Measurements from ENCODE around the gene PIP4K2B.

Gene PIP4K2B

DNA sequence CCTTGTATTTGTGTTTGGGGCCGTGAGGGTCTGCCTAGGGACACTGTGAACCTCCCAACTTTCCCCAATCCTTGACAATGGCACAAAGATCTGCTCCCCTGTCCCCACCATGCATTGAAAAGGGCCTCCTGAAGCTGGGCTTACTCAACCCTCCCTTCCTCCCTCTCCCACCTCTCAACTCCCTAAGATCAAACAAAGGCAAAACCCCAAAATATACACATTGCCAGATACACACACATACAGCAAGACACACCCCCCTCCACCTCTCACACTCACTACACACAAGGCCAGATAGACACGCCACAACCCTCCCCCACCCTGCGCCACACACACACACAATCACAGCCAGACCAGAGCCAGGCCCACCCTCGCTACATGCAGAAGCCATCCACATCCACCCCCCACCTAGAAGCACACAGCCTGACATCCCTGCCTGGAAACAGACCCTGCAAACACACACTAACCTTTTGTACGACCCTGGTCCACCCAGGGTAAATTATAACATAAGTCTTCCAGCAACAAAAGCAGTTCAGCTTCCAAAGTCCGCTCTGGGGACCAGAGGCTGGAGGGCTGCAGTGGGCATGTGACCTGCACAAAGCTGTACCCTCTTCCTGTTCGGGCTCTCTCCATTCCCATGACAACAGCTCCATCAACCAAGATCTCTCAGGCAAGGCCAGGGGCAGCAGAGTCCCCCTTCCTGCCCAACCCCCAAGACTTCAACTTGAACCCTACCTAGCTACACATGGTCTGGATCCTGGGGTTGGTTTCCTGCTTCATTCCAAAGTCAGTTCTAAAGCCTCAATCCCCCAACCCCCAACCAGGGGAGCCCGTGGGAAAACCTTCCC lies 53.1 kb downstream of the PIP4K2B start:
- in situ Hi-C loops (cut with HindIII; ENCODE audit: low sequenced_read_pairs), result no loop called here

DNA sequence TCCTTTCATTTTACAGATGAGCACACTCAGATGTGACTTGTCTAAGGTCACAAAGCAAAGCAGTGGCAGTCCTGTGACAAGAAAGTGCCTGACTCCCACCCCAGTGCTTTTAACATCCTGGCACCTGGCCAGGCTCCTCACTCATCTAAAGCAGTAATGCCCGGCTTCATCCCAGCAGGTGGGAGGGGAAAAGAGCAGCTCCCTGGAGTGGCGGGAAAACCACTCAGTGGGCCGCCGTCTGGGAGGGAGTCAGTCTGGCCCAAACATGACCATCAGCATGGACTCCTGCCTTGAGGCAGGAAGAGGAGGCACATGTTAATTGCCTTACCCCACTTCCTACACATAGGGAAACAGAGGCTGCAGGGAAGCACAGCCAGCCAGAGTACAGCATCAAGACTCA lies 53.8 kb downstream of the PIP4K2B start:
- in situ Hi-C loops (cut with HindIII; ENCODE audit: low sequenced_read_pairs), result no loop called here

DNA sequence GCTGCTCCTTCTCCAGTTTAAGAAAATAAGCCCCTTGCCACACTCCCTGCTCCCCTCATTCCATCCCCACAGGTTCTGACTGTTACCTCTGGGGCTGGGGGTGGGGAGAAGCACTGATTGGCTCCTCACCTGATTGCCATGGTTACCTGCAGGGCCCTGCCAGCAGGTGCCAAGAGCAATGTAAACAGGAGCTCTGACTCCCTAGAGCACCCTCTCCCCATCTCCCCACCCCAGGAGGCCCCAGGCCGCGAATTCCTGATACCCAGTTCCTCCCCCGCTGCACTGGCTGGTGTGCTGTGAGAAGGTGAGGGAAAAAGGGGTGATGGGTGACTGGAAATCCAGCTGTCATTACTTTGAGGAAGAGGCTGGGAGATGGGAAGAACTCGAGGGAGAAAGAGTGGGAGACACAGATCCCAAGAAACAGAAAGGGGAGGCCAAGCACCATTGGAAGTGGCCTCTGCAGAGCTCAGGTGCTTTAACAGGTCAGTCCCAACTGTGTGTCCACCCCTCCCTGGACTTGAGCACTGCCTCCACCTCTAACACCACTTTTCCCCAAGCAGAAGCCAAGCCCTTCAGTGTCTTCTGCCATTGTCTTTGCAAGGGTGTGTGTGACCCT lies 55.7 kb downstream of the PIP4K2B start:
- in situ Hi-C loops (cut with HindIII; ENCODE audit: low sequenced_read_pairs), result no loop called here

DNA sequence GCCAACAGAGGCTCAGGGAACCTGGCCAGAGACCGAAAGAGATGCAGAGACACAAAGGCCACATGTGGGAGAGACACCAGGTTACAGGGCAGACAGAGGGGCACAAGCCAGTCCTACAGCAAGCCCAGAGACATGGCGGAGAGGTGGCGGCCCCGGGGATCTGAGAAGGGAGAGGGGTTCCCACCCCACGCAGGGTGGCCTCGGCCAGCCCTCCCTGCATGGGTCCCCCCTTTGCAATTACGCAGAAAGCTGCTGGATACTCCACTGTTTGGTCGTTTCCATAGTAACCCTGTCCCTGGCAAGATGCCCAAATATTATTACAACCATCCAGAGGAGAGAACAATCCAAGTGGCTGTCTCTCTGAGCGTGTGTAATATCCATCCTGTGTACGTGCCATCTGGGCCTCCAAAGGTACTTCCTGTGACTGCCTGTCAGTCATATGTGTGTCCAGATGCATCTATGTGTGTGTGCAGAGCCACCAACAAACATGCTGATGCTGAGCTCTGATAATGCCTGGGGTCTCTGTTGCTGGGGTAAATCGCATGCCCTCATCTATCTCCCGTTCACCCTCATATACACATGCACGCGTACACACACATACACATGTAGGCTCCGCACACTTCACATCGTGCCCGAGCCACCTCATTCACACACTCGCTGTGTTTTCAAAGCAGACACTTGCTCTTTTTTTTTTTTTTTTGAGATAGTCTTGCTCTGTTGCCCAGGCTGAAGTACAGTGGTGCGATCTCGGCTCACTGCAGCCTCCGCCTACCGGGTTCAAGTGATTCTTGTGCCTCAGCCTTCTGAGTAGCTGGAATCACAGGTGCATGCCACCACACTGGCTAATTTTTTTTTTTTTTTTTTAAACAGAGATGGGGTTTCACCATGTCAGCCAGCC lies 56.7 kb downstream of the PIP4K2B start:
- in situ Hi-C loops (cut with HindIII; ENCODE audit: low sequenced_read_pairs), result no loop called here

DNA sequence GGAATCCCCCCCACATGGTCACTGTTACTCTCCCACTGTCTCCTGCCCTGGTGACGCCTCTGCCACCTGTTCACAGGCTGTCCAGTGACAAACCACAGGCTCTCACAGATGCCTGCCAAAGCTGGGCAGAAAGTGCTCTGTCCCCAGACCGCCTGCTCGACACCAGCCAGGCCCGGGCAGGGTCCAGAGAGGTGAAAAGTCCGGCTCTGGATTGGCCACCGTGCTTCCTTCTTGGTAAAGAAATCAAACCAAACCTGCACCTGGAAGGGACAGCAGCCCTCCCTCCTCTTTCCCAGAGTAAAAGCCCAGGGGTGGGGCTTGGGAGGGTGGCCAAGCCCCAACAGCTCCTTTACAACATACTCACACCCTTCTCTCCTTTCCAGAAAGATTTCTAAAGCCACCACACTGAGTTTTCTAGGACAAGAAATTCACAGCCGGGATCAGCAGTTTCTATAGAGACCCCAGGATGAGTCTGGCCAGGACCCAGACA lies 57.4 kb downstream of the PIP4K2B start:
- in situ Hi-C loops (cut with HindIII; ENCODE audit: low sequenced_read_pairs), result no loop called here

DNA sequence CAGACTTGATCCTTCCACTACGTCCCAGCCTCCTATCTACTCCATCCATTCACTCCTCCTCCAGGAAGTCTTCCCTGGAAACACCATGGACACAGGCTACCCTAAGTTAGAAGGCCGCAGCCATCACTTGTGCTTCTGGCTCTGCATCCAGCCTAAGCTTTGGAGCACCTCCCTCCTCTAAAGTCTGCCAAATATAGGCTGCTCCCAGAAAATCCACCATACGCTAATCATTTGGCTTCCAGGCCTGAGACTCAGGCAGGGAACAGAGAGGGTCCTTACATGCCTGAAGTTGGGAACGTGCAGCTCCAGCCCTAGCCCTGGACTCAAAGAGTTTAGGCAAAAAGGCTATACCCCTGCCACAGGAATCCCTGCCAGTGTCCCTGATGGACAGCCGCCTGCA lies 57.9 kb downstream of the PIP4K2B start:
- in situ Hi-C loops (cut with HindIII; ENCODE audit: low sequenced_read_pairs), result no loop called here

DNA sequence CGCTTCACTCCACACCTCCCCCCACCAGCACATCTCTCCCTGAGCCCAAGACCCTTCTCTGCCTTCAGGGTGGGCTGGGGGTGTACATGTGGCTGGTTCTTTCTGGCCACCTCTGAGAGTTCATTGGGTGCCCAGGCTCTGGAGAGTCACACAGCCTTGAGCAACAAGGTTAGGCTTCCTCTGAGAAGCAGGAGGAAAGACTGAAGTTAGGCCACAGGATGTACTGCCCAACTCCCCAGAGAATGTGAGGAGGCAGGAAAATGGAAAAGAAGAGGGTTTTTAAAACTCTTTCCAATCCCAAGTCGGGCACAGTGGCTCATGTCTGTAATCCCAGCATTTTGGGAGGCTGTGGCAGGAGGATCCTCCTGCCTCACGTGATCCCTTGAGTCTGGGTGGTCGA lies 58.5 kb downstream of the PIP4K2B start:
- in situ Hi-C loops (cut with HindIII; ENCODE audit: low sequenced_read_pairs), result no loop called here

DNA sequence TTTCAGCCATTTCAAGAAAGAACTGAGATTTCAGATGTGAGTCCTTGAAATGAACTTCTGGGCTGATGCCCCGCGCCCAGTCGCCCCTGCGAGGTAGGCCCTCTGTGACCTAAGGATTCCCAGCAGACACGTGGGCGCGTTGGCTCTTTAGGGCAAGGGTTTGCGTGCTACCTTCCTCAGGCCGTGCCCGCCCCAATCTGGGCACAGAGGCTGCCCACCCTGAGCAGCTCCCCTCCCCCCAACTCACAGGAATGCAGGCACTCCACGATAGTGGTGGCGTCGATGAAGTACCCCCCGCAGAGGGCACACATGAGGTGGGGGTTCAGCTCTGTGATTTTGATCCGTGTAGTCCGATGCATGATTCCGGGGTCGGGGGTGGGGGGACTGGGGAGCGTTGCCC lies 59.3 kb downstream of the PIP4K2B start:
- in situ Hi-C loops (cut with HindIII; ENCODE audit: low sequenced_read_pairs), result no loop called here

DNA sequence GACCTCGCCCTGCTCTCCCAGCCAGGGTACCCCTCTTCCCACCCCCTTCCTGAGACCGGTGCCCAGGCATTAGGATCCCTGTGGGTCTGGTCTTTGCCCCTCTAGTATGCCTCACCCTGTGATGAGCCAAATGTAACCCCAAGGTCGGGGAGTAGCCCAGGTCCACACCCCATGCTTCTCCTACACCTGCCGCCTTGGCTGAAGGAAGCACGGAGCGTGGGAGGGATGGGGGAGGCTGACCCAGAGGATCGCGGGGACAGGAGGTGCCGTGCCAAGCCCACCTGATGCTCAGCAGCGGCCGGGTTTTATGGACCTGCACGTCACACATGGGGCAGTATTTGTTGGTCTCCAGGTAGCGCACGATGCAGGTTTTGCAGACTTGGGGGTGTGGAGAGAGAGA lies 60.1 kb downstream of the PIP4K2B start:
- in situ Hi-C loops (cut with HindIII; ENCODE audit: low sequenced_read_pairs), result no loop called here

DNA sequence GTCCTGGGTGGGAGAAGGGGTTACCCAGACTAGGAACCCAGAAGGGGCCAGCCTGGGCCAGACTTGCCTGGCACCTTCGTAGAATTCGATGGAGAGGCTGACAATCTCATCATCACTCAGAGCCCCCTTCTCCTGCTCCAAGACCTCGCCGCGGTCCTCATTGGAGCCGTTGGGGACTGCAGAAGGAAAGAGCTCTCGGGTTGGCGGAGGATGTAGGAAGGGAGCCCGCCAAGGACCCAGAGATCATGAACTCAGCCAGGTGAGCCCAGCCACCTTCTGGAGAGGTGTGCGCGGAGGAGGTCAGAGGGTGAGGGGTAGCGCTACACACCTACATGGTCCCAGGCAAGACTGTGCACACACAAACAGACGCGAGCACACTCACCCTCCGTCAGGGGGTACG lies 60.7 kb downstream of the PIP4K2B start:
- in situ Hi-C loops (cut with HindIII; ENCODE audit: low sequenced_read_pairs), result no loop called here

DNA sequence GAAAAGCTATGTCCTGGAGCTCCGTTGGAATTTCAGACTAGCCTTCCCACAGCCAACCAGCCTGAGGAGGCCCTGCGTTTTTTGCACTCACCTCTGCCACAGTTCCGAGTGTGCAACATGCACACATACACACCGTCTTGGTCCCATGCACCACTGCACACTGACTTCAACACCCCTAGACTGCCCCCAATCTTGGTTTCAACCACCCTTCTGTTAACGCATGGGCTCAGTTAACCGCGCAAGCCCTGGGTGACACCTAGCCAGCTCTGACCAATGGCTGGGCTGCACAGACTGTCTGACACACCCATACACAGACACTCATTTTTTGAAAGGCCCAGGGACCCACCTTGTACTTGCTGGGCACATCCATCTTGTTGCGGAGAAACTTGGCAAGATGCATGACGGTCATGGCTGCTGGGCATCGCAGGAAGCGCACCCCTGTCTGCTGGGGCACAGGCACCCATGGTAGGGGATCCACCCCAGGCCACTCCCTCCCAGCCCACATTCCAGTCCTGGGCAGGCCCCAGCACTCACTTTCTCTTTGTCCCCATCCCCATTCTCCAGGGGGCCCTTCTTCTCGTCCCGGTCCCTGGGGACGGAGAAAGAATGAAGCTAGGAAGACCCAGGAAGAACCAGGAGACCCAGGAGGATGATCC lies 61.2 kb downstream of the PIP4K2B start:
- in situ Hi-C loops (cut with HindIII; ENCODE audit: low sequenced_read_pairs), result no loop called here

DNA sequence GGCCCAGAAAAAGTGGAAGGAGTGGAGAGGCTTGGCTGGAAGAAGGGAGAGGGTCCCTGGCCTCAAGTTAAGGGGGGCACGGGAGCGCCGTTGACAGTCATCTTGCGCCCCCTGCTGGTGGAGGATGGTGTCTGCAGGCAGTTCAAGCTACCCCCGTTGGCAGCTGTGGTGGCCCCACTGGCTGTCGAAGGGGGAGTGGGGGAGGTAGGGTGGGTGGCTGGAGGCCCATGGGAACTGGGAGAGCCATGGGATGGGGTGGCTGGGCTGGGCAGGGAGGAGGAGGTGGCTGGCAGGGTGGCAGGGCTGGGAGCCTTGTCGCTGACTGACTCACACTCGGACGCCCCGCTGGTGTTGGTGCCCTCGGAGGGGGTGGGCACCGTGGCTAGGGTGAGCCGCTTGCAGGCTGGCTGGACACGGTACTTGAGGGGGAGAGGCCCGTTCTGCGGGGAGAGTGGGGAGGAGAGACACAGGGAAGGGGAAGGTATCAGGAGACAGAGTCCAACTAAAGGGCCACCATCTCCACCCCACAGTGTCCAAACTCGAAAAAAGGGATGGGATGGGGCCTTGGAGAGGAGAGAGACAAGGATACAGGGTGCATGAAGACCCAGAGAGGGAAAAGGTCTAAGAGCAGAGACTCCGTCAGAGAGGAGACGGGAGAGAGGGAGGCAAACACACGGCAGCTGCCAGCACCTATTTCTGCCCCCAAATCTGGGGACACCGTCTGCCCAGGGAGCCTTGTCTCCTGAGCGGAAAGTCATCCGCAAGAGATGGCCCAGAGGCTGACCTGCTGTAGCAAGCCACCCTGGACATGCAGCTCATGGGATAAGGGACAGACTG lies 64.0 kb downstream of the PIP4K2B start:
- in situ Hi-C loops (cut with HindIII; ENCODE audit: low sequenced_read_pairs), result no loop called here

DNA sequence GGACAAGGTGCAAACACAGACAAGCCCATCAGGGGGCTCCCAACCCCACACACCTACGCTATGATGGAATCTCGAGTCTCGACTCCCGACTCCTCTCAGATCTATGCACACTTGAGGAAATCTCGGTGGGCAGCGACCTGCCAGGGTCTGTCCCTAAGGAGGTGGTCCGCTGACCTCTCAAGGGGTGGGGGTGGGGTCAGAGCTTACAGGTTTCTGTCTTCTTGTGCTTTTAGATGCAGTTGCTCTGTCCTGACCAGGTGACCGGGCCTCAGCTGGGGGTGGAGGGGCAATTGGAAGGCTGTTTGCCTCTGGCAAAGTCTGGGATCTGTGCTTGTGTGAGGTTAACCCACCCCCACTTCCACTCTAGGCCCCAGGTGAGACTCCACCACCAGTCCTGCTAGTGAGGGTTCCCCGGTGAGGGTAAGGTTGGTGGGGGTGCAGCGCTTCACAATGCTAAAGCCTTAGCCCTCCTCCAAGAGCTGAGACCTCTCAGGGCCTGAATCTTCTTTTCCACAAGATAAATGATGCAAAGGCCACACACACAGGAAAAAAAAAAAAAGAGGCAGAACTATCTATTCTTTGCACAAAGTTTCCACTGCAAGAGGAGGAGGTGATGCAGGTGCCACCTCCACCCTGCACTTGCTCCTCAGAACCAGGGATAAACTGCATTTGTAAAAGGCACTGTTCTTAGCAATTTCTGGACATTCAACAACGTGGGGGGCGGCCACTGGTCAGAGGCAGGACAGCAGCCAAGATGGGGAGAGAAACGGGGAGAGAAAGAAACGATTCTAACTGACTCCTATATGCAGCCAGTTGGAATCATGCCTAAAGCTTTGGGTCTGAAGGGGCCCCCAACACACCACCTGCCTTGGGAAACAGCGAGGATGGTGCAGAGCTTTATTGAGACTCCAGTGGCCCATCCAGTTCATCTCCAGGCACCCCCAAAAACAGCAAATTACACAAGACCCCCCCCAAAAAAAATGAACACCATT lies 65.1 kb downstream of the PIP4K2B start:
- in situ Hi-C loops (cut with HindIII; ENCODE audit: low sequenced_read_pairs), result no loop called here

DNA sequence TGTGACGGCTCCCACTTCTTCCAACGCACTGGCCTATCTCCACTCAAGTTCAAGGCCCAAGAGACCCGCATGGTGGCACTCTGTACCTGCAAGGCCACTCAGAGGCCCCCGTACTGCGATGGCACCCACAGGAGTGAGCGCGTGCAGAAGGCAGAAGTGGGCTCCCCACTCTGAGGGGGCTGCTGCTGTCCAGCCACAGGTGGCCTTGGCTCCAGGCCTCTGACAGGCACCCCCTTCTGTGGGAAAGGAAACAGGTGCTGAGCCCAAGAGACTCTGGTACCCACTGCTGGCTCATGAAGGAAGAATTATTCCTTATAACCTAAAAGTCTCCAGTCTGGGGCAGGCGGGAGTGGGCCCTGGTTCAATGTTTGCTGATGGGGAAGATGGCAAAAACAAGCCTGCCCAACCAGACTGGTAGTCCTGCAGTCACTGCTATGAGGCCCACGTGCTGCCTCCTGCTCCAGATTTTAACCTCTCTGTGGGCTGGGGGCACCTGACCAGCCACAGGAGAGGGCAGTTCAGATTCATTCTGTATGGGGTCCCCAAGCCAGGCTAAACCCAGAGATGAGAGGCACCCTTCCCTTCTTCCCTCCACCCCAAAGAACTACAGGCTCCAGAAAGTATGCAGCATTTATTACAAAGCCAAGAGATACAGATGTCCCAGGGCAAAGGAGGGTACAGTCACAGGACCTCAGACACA lies 65.9 kb downstream of the PIP4K2B start:
- in situ Hi-C loops (cut with HindIII; ENCODE audit: low sequenced_read_pairs), result no loop called here

DNA sequence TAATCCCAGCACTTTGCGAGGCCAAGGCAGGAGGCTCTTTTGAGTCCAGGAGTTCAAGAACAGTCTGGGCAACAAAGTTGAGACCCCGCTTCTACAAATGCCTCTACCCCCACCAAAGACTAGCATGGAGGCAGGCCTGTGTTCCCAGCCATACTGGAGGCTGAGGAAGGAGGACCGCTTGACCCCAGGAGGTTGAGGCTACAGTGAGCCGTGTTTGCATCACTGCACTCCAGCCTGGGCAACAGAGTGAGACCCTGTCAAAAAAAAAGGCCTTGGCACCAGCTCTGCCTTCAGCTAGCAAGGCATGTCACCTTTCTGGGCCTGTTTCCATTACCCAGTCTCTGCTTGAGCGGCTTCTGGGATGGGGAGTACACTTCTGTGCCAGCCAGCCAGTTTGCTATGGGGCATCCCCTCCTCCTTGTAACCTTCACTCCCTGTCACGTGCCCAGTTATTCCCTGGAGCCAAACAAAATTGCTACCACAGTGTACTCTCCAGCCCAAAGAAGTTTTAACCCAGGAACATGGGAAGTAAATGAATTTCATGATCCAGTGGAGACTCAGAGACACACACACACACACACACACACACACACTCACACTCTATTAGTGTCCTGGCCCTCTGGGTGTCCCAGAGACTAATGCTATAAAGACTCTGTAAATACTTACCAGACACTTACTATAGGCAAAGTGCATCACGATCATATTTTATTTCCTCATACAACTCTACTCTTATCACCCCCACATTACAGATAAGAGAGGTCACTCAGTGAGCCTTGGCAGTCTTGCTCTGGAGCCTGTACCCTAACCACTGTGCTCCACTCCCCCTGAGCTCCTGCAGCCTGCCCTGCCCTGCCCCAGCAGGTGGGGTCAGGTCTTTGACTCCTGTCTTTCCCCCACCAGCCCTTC lies 66.7 kb downstream of the PIP4K2B start:
- in situ Hi-C loops (cut with HindIII; ENCODE audit: low sequenced_read_pairs), result no loop called here

DNA sequence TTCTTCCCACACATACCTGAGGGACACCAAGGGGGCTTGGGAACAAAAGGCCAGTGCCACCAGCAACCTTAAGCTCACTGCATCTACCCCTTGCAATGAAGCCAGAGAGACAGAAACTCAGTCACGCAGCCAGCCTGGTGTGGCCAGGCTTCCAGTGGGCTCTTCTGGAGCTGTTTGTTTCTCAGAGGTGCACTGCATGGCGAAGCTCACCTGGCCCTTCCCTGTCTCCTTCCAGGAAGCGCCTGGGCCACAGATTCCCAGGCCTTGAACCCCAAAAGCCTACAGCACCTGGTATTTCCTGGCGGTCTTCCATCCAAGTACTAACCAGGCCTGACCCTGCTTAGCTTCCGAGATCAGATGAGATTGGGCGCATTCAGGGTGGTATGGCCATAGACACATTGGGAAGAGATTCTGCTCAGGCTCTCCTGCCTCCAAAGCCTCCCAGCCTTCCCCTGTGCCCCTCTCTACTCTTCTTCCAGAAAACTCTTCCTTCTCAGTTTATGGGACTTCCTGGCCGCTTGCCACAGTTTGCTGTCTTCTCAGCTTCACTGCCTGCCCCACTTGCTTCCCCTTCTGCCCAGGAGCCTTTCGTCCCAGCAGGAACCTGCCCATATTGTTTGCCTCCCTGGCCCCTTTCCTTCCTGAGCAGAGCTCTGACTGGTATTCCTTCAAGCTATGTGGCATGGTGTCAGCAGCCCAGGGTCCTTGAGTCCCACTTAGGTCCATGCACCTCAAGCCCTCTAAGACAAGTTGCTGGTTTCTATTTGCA lies 67.6 kb downstream of the PIP4K2B start:
- in situ Hi-C loops (cut with HindIII; ENCODE audit: low sequenced_read_pairs), result no loop called here

Measured in endothelial cell of hepatic sinusoid (primary cell).